CD4-positive, alpha-beta T cell (primary cell): ENCODE results near the gene TNIP3. TPM values are rescaled to one million over a fixed set of nuclear protein-coding genes. Genes with fewer than 3 reads are reported as not detected.

Source experiments
- ATAC-seq: fragments of 200-7000 bp; cut with Tn5 transposase; one replicate; pipeline ENCODE4 v1.10.0; 2022; ENCODE audit warnings: mild to moderate bottlenecking; ENCODE audit not compliant: poor library complexity
- CTCF ChIA-PET: fragments of 350-600 bp; sonication (Branson Sonifier 250); formaldehyde crosslinking; loops from one replicate; lab custom pipeline; 2021; ENCODE audit warnings: antibody characterized with exemption, inconsistent platforms; lab: Charles Lee
- POLR2A ChIA-PET: fragments of 350-600 bp; sonication (Branson Sonifier 250); formaldehyde crosslinking; loops from one replicate; lab custom pipeline; 2021; ENCODE audit warnings: antibody characterized with exemption, inconsistent platforms; lab: Charles Lee
- DNase-seq, 14 experiments: peaks; one replicate each; pipeline ENCODE4 v3.0.0-alpha.2; 2013 to 2020; ENCODE audit warnings: mixed read lengths in 2 of 14
- H3K27ac ChIP-seq, 2 donors: one replicate each; pipeline versions ENCODE4 v1.5.1 to v1.7.0; 2013; ENCODE audit warnings: low read length in 2 of 2, low read depth in 1 of 2, mild to moderate bottlenecking in 1 of 2
- H3K27me3 ChIP-seq, 2 experiments: 1 replicate in 1 of 2; 2 replicates in 1 of 2; pipeline versions ENCODE4 v1.6.1 to v1.7.0; 2013; ENCODE audit warnings: low read length in 2 of 2, control low read depth in 1 of 2, mild to moderate bottlenecking in 1 of 2, moderate library complexity in 1 of 2; ENCODE audit not compliant: insufficient read depth in 2 of 2, control insufficient read depth in 1 of 2
- H3K36me3 ChIP-seq: one replicate; pipeline ENCODE4 v1.6.1; 2013; ENCODE audit warnings: low read length, control low read depth; ENCODE audit not compliant: insufficient read depth
- H3K4me1 ChIP-seq: one replicate; pipeline ENCODE4 v1.6.1; 2013; ENCODE audit warnings: low read length, control low read depth; ENCODE audit not compliant: insufficient read depth
- H3K4me3 ChIP-seq: one replicate; pipeline ENCODE4 v1.5.1; 2013; ENCODE audit warnings: mild to moderate bottlenecking, low read length, moderate library complexity
- H3K9me3 ChIP-seq, 2 experiments: 1 replicate in 1 of 2; 2 replicates in 1 of 2; pipeline versions ENCODE4 v1.6.1 to v1.7.0; 2013; ENCODE audit warnings: low read length in 2 of 2, mild to moderate bottlenecking in 2 of 2, control low read depth in 1 of 2, moderate library complexity in 1 of 2; ENCODE audit not compliant: control insufficient read depth in 1 of 2, insufficient read depth in 1 of 2
- H3K27ac Mint-ChIP-seq: one replicate; pipeline ENCODE4 v1.8.0; 2020; ENCODE audit warnings: mixed read lengths
- H3K27me3 Mint-ChIP-seq: one replicate; pipeline ENCODE4 v1.8.0; 2021; ENCODE audit warnings: mixed read lengths
- H3K36me3 Mint-ChIP-seq: one replicate; pipeline ENCODE4 v1.8.0; 2021; ENCODE audit warnings: low read depth, mixed read lengths
- H3K4me1 Mint-ChIP-seq: one replicate; pipeline ENCODE4 v1.8.0; 2021; ENCODE audit warnings: low read depth, mixed read lengths
- H3K4me3 Mint-ChIP-seq: one replicate; pipeline ENCODE4 v1.8.0; 2020; ENCODE audit warnings: mild to moderate bottlenecking, mixed read lengths
- H3K9me3 Mint-ChIP-seq: one replicate; pipeline ENCODE4 v1.8.0; 2020; ENCODE audit warnings: mixed read lengths
- CTCF ChIP-seq: fragments of 200-600 bp; IDR thresholded peaks from one replicate; pipeline ENCODE4 v1.8.0; 2022; ENCODE audit warnings: antibody characterized with exemption, mild to moderate bottlenecking
- intact Hi-C, 2 experiments: fragments of 100-400 bp; cut with DNase I in 1 of 2; cut with micrococcal nuclease in 1 of 2; formaldehyde crosslinking; loops; one replicate each; pipeline versions ENCODE4 v1.15.1 to v1.9.0; 2023 to 2025; cut with DNase I, micrococcal nuclease
- polyA plus RNA-seq, 2 donors: library from polyadenylated mRNA; unstranded; fragments of 120-200 nt; gene quantifications; one replicate each; pipeline ENCODE4 v1.2.1, GENCODE V29; 2013
- total RNA-seq, 174 experiments: library from RNA in 2 of 174; stranded (reverse) in 2 of 174; gene quantifications; one replicate each; pipeline ENCODE4 v1.2.3 and lab custom pipeline; 2021 to 2026

TNIP3 gene
- total RNA-seq = under 1 TPM; 0.39 to 0.66 TPM
- polyA plus RNA-seq (2013, experiment 1 of 2) = 0.67 TPM
- 1.1 TPM for polyA plus RNA-seq (2013, experiment 2 of 2)
- 0.23 to 35.2 (median 1.8) reads per million in 172 experiments for total RNA-seq (lab: John Stamatoyannopoulos, UW)

- H3K36me3 Mint-ChIP-seq = no peaks in the 10 kb centered on the region
- peak within 1 kb of the TSS; percentile 16 to 39 for H3K27ac ChIP-seq
- H3K27ac Mint-ChIP-seq = peak within 1 kb of the TSS; percentile 56
- peak in 2 of 14 experiments; percentile 45 to 54 for DNase-seq
- POLR2A ChIA-PET = interaction anchor here (0.8 kb wide), 1 partner anchor 12 kb away, joined by 3 read pairs; no protein-coding TSS in a partner anchor
- H3K4me3 Mint-ChIP-seq = peak within 1 kb of the TSS; percentile 62
- CTCF ChIA-PET = interaction anchor here (1.6 kb wide), 1 partner anchor 25 kb away, joined by 4 read pairs; no protein-coding TSS in a partner anchor
- peaks cover 56% of the 10 kb centered on the region for H3K4me1 Mint-ChIP-seq
- intact Hi-C loops = no loop called here
- no peaks in the 10 kb centered on the region for H3K27me3 ChIP-seq
- no peak within 1 kb of the TSS for H3K4me3 ChIP-seq
- peaks cover 9% of the 10 kb centered on the region for H3K4me1 ChIP-seq
- H3K27me3 Mint-ChIP-seq = no peaks in the 10 kb centered on the region
- H3K9me3 Mint-ChIP-seq = no peaks in the 10 kb centered on the region
- no peak for TF ChIP-seq CTCF
- H3K36me3 ChIP-seq = no peaks in the 10 kb centered on the region
- H3K9me3 ChIP-seq = no peaks in the 10 kb centered on the region
- no peak for ATAC-seq
Observed at GRCh38 chr4:121164291-121164690, at the start of gene TNIP3. Gene TNIP3 (minus strand): TSS chr4:121164321. CDS start chr4:121164125, 196 bp downstream.

DNA sequence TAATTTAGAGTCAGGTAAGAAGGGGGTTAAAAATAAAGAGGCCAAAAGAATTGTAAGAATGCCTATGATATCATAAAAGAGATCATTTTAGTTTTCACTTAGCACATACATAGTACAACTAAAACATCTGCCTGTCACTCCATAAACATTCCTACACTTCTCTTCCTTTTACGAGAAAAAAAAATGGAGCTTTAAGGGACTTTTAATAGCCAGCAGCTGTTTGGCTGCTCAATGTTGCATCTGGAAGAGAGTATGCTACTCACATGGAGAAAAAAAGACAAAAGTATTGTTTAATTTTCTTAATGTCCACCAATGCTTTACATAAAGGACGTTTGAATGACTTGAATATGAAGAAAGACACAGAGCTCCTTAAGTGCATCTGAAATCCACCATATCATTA is 48.7 kb upstream of the TNIP3 start:
- Histone ChIP-seq H3K27me3 (no peaks in the 10 kb centered on the region), H3K4me3 (no peak overlapping the region), H3K36me3 (no peaks in the 10 kb centered on the region), H3K4me1 (no peaks in the 10 kb centered on the region), H3K9me3 (peaks cover 0 to 5% of the 10 kb centered on the region in 2 experiments), H3K27ac (no peak overlapping the region)
- intact Hi-C loops = no loop called here
- Mint-ChIP-seq H3K9me3 (no peaks in the 10 kb centered on the region), H3K4me1 (peaks cover 6% of the 10 kb centered on the region), H3K27me3 (no peaks in the 10 kb centered on the region), H3K36me3 (no peaks in the 10 kb centered on the region), H3K4me3 (no peak overlapping the region), H3K27ac (no peak overlapping the region)
- TF ChIP-seq CTCF = no peak
- ATAC-seq = no peak
- CTCF ChIA-PET = interaction anchor here (0.7 kb wide), 1 partner anchor 21 kb away, joined by 4 read pairs; no protein-coding TSS in a partner anchor
- POLR2A ChIA-PET = interaction anchor here (0.8 kb wide), 1 partner anchor 13 kb away, joined by 4 read pairs; no protein-coding TSS in a partner anchor
- no peak for DNase-seq

DNA sequence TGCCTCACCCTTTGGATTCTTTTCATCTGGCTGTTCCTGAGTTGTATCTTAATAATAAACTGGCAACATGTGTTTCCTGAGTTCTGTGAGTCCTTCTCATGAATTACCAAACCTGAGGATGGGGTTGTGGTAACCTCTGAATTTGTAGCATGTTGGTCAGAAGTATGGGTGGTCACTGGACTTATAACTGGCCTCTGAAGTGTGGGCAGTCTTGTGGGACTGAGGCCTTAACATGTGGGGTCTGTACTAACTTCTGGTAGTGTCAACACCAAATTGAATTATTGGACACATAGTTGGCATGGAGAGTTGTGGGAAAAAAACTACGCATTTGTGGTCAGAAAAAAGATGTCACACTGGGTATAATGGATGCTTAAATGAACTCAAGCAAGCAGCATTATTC is 45.0 kb upstream of the TNIP3 start:
- H3K36me3 Mint-ChIP-seq = no peaks in the 10 kb centered on the region
- no peak for TF ChIP-seq CTCF
- DNase-seq = no peak
- H3K4me1 Mint-ChIP-seq = no peaks in the 10 kb centered on the region
- Histone ChIP-seq H3K9me3 (peaks cover 0 to 5% of the 10 kb centered on the region in 2 experiments), H3K27me3 (no peaks in the 10 kb centered on the region), H3K4me3 (no peak overlapping the region), H3K36me3 (no peaks in the 10 kb centered on the region), H3K4me1 (no peaks in the 10 kb centered on the region), H3K27ac (no peak overlapping the region)
- no peak for ATAC-seq
- no peaks in the 10 kb centered on the region for H3K27me3 Mint-ChIP-seq
- no peaks in the 10 kb centered on the region for H3K9me3 Mint-ChIP-seq
- ChIA-PET POLR2A (no interaction called here), CTCF (interaction anchor here (1.4 kb wide), 1 partner anchor 9 kb away, joined by 4 read pairs; no protein-coding TSS in a partner anchor)
- intact Hi-C loops = no loop called here
- no peak overlapping the region for H3K27ac Mint-ChIP-seq
- H3K4me3 Mint-ChIP-seq = no peak overlapping the region
